Ammon's horn (tissue), 1 donor: ENCODE data around the gene SMIM44.

ENCODE experiments used
- DNase-seq: peaks from one replicate; pipeline ENCODE4 v3.0.0-alpha.2; 2016; ENCODE audit warnings: low spot score

The SMIM44 gene

GRCh38 chr19:3434630-3435553 lies 48.3 kb downstream of the SMIM44 start:
- DNase-seq, result peak; percentile 93

DNA sequence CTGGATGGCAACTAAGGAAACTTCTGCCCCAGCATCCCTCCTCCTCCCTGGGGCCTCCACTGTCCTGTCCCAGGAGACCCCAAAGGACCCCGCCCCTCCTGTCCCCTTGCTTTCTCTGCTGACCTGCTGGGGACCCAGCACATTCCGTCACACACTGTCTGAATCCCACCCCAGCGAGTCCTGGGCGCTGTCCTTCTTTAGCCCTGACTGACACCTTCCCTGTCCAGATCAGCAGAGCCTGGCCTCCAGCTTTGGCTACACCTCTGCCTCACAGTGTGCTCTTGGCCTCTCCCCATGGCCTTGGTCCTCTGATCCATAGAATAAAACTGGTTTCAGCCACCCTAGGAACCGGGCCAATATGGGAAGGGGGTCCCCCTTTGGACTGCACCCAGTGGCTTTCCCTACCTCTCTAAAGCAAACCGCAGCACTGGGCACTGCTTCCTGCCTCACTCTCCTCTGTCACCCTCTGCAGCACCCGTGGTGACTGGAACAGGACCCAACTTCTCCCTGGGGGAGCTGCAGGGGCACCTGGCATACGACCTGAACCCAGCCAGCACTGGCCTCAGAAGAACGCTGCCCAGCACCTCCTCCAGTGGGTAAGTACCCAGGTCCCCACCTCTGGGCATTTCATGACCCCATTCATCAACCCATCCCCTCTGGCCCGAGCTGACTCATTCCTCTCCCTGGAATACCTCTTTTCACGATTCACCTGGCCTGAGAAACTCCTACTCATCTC lies 49.3 kb downstream of the SMIM44 start:
- no peak for DNase-seq

DNA sequence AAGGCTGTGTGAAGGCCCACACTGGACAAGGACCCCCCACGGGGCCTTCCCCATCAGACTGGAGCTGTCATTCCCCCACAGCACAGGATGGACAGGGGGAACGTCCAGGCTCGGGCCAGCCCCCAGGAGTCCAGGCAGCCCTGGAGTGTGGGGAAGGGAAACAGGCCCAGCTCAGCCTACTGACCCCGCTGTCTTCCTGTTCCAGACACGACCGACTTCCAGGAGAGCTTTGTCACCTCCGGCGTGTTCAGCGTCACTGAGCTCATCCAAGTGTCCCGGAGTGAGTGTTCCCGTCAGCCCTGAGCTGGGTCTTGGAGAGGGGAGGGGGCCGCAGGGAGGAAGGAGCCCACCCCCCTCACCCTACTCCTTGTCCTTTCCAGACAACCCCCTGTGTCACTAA lies 49.9 kb downstream of the SMIM44 start:
- no peak for DNase-seq
